ENCODE results near the gene INPP5A.
"Not testable (repeated sequence)": the region's sequence is repeated elsewhere in the genome, so short reads cannot be mapped to it uniquely, and the experiment has no call there.

Gene INPP5A

GRCh38 chr10:132768346-132769248, 231.0 kb downstream of the INPP5A start:
- no peak for DNase-seq (ENCODE audit: low spot score)

- DNase-seq (ENCODE audit: low spot score), result no peak
Measured at GRCh38 chr10:132770061-132771021, 232.8 kb downstream of the INPP5A start.

- not testable (repeated sequence) for DNase-seq (ENCODE audit: low spot score)
Measured at GRCh38 chr10:132772816-132773215, 235.2 kb downstream of the INPP5A start.

GRCh38 chr10:132774181-132774901, 236.8 kb downstream of the INPP5A start:
- DNase-seq (ENCODE audit: low spot score), result no peak

GRCh38 chr10:132774902-132775863, 237.6 kb downstream of the INPP5A start:
- DNase-seq (ENCODE audit: low spot score), result peak; percentile 100

GRCh38 chr10:132776186-132776585, 238.6 kb downstream of the INPP5A start:
- DNase-seq (ENCODE audit: low spot score), result no peak

- no peak for DNase-seq (ENCODE audit: low spot score)
Measured at GRCh38 chr10:132776821-132777220, 239.2 kb downstream of the INPP5A start.

- no peak for DNase-seq (ENCODE audit: low spot score)
Measured at GRCh38 chr10:132777441-132777840, 239.9 kb downstream of the INPP5A start.

GRCh38 chr10:132779549-132780294, 242.1 kb downstream of the INPP5A start:
- DNase-seq (ENCODE audit: low spot score), result no peak

GRCh38 chr10:132780356-132780755, 242.8 kb downstream of the INPP5A start:
- no peak for DNase-seq (ENCODE audit: low spot score)

- no peak for DNase-seq (ENCODE audit: low spot score)
Measured at GRCh38 chr10:132781556-132781955, 244.0 kb downstream of the INPP5A start.

GRCh38 chr10:132783165-132783939, 245.8 kb downstream of the INPP5A start:
- DNase-seq (ENCODE audit: low spot score), result no peak

GRCh38 chr10:132783940-132784865, 246.6 kb downstream of the INPP5A start:
- DNase-seq (ENCODE audit: low spot score), result no peak

GRCh38 chr10:132784866-132785722, 247.5 kb downstream of the INPP5A start:
- DNase-seq (ENCODE audit: low spot score), result no peak

- DNase-seq (ENCODE audit: low spot score), result peak; percentile 74
Measured at GRCh38 chr10:132785723-132786475, 248.3 kb downstream of the INPP5A start, which contains the start of gene NKX6-2. Gene NKX6-2 (minus strand): TSS chr10:132786147. CDS start chr10:132785948, 199 bp downstream.

- DNase-seq (ENCODE audit: low spot score), result no peak
Measured at GRCh38 chr10:132786476-132786883, 248.9 kb downstream of the INPP5A start.

Measured in globus pallidus (tissue), 1 donor.